NB4 (cell line): Measurements from ENCODE around the gene TEDC1.

Experiments used
- DNase-seq: peaks from one replicate; pipeline ENCODE4 v3.0.0; 2010; ENCODE audit warnings: low read depth
- H3K4me3 ChIP-seq: one replicate; pipeline ENCODE4 v1.5.1; 2011; ENCODE audit warnings: mild to moderate bottlenecking, low read depth, low read length, moderate library complexity
- MAX ChIP-seq: IDR thresholded peaks from 2 replicates; pipeline ENCODE4 v1.6.1; 2011; ENCODE audit warnings: low read depth, low read length
- MYC ChIP-seq: IDR thresholded peaks from 2 replicates; pipeline ENCODE4 v1.6.1; 2011; ENCODE audit warnings: low read depth, low read length
- POLR2A ChIP-seq: IDR thresholded peaks from 2 replicates; pipeline ENCODE4 v1.6.1; 2011; ENCODE audit warnings: mild to moderate bottlenecking; ENCODE audit not compliant: insufficient read length; ENCODE audit errors: extremely low read depth
- TF ChIP-seq, protein P1 (sequence below): IDR thresholded peaks from one replicate; pipeline ENCODE4 v1.5.1; 2012; ENCODE audit warnings: low read depth, low read length

The TEDC1 gene

DNA sequence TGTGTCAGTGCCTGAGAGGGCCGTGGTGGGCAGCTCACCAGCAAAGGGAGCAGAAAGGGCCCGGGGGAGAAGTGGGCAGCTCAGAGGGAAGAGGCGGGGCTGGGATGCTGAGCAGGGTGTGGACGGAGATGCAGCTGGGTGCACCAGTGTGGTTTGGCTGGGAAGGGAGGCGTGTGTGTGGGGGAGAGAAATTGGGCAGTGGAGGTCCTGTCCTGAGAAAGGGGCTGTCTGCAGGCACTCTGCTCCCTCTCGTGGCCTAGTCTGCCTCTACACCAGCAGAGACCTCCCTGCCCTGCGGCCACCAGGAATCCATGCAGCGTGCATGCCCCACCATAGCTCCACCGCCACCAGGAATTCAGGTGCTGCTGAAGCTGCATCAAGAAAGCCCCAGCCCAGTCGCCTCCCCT, 41.7 kb downstream of the TEDC1 start:
- DNase-seq, result peak; percentile 81
- TF ChIP-seq MAX (no peak), POLR2A (no peak)
- TF ChIP-seq, protein P1, sequence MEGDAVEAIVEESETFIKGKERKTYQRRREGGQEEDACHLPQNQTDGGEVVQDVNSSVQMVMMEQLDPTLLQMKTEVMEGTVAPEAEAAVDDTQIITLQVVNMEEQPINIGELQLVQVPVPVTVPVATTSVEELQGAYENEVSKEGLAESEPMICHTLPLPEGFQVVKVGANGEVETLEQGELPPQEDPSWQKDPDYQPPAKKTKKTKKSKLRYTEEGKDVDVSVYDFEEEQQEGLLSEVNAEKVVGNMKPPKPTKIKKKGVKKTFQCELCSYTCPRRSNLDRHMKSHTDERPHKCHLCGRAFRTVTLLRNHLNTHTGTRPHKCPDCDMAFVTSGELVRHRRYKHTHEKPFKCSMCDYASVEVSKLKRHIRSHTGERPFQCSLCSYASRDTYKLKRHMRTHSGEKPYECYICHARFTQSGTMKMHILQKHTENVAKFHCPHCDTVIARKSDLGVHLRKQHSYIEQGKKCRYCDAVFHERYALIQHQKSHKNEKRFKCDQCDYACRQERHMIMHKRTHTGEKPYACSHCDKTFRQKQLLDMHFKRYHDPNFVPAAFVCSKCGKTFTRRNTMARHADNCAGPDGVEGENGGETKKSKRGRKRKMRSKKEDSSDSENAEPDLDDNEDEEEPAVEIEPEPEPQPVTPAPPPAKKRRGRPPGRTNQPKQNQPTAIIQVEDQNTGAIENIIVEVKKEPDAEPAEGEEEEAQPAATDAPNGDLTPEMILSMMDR, result peak; percentile 60
- no peak overlapping the region for H3K4me3 ChIP-seq

GRCh38 chr14:105533391-105533790, 42.3 kb downstream of the TEDC1 start:
- no peak for DNase-seq
- H3K4me3 ChIP-seq, result no peak overlapping the region
- TF ChIP-seq POLR2A (no peak), MAX (no peak), MYC (no peak)
- TF ChIP-seq, protein P1, result no peak

DNA sequence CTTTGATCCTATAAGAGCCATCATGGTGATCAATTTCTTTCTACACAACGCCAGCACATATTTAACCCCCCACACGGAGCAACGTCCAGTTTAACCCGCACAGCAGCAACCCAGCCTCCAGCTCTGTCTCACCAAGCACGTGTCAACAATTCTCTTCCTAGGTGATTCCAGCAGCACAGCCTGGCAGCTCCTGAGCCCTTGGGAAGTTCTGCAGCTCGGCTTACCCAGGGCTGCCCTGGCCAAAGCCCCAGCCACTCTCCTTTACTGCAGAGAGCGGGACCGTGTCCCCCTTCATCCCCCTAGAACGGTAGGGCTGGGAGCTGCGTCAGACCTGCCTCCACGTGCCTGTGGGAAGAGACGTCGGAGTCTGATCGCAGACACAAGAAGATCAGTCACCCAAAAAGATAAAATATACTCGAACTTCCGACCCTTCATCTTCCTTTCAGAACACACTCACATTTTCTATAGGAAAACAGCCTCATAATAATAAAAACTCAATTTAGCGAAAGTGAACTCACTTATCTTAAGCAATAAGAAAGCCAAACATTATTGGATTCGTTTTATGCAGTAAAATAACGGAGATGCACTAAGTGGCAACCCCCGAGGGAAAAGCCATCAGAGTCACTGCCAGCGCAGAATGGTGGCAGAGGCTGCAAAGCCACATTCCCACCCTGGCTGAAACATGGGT, 42.9 kb downstream of the TEDC1 start:
- DNase-seq, result no peak
- TF ChIP-seq MAX, result no peak
- TF ChIP-seq, protein P1, result no peak
- no peak for TF ChIP-seq POLR2A
- no peak for TF ChIP-seq MYC
- H3K4me3 ChIP-seq, result no peak overlapping the region

DNA sequence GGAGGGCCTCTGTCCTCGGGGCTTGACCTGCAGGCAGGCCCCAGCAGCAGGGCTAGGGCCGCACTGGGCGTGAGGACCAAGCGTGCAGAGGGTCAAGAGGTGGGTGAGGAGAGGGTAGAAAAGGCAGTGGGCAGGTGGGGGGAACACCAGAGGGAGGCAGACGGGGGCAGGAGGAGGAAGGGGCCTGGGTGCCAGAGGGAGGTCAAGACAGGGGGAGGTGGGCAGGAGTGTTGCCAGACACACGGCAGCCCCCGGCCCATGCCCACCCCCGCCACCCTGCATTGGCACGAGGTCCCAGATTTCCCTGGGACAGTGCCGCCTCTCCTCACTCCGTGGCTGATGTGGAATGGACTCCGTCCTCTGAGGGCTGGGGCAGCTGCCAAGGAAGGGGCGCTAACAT, 43.5 kb downstream of the TEDC1 start:
- TF ChIP-seq MAX (no peak), POLR2A (no peak), MYC (no peak)
- TF ChIP-seq, protein P1, result no peak
- no peak for DNase-seq
- H3K4me3 ChIP-seq, result no peak overlapping the region

DNA sequence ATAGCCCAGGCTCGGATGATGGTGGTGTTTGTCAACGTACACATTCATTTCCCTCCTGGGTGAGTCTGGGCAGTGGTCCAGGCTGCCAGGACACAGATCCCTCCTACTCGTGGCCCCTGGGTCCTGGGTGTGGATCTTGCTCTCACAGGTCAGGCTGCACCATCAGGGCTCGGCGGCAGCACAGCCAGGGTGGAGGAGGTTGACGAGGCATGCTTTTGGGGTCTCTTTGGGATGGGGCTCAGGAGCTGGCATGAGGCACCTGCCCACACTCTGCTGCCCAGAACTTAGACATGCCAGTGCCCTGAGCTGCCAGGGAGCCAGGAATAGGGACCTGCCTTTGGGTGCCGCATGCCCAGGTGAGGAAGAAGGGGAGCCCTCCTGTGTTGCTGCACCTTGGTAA, 45.0 kb downstream of the TEDC1 start:
- no peak for DNase-seq
- H3K4me3 ChIP-seq, result no peak overlapping the region
- TF ChIP-seq MAX (no peak), POLR2A (no peak), MYC (no peak)
- TF ChIP-seq, protein P1, result no peak
